GM23248 (cell line): Measurements from ENCODE around the gene GLB1L2.

Source experiments
- EZH2 ChIP-seq: fragments of 200-600 bp; sonication (generic); IDR thresholded peaks from 2 replicates; pipeline ENCODE4 v1.6.1; 2018; ENCODE audit warnings: antibody characterized with exemption, mild to moderate bottlenecking; ENCODE audit not compliant: insufficient read depth, poor library complexity, severe bottlenecking
- EZH2phosphoT487 ChIP-seq: fragments of 200-600 bp; sonication (generic); IDR thresholded peaks from 2 replicates; pipeline ENCODE4 v1.6.1; 2018; ENCODE audit warnings: antibody characterized with exemption, moderate library complexity, mild to moderate bottlenecking, low read depth; ENCODE audit not compliant: insufficient read depth

DNA sequence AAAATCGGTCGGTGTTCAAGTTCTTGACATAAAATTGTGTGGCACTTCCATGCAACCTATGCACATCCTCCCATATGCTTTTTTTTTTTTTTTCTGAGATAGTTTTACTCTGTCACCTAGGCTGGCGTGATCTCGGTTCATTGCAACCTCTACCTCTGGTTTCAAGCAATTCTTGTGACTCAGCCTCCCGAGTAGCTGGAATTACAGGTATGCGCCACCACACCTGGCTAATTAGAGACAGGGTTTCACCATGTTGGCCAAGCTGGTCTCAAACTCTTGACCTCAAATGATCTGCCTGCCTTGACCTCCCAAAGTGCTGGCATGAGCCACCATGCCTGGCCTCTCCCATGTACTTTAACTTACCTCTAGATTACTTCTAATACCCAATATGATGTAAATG lies 40.6 kb upstream of the GLB1L2 start:
- no peak for TF ChIP-seq EZH2
- TF ChIP-seq EZH2phosphoT487, result no peak
